ENCODE data around the gene CTNNA3. TPM values are rescaled to one million over a fixed set of nuclear protein-coding genes. Genes with fewer than 3 reads are reported as not detected.

Gene CTNNA3
- total RNA-seq, 4 donors from 2014 or later, result 0.04 to 0.19 (median 0.11) TPM

- TF ChIP-seq POLR2A (IDR thresholded peaks at IDR 0.05), result no peak
- no peak for TF ChIP-seq CTCF (IDR thresholded peaks at IDR 0.05)
- no peak for DNase-seq (ENCODE audit: low spot score in 2 of 2)
- intact Hi-C loops (cut with DNase I; ENCODE audit: low total_unique reads), result no loop called here
- no peak overlapping the region for H3K4me3 ChIP-seq (ENCODE audit: low read depth, poor library complexity, severe bottlenecking)
- 82 to 83% methylated on average over 4 of the region's 4 CpGs for WGBS, 2 donors
Observed at GRCh38 chr10:66862687-66863258, 833.2 kb downstream of the CTNNA3 start.

GRCh38 chr10:66860376-66860945 is 835.5 kb downstream of the CTNNA3 start:
- WGBS, 2 donors, result 45 to 50% methylated on average over 2 of the region's 2 CpGs
- no peak overlapping the region for H3K4me3 ChIP-seq (ENCODE audit: low read depth, poor library complexity, severe bottlenecking)
- intact Hi-C loops (cut with DNase I; ENCODE audit: low total_unique reads), result no loop called here
- no peak for DNase-seq (ENCODE audit: low spot score in 2 of 2)
- TF ChIP-seq CTCF (IDR thresholded peaks at IDR 0.05), result no peak
- TF ChIP-seq POLR2A (IDR thresholded peaks at IDR 0.05), result no peak

GRCh38 chr10:66852811-66853210 is 843.2 kb downstream of the CTNNA3 start:
- intact Hi-C loops (cut with DNase I; ENCODE audit: low total_unique reads), result no loop called here
- no peak overlapping the region for H3K4me3 ChIP-seq (ENCODE audit: low read depth, poor library complexity, severe bottlenecking)
- WGBS, 2 donors, result 74 to 79% methylated on average over 1 of the region's 1 CpG
- DNase-seq (ENCODE audit: low spot score in 2 of 2), result no peak
- TF ChIP-seq POLR2A (IDR thresholded peaks at IDR 0.05) (no peak), CTCF (IDR thresholded peaks at IDR 0.05) (no peak)

GRCh38 chr10:66848856-66849255 is 847.1 kb downstream of the CTNNA3 start:
- TF ChIP-seq POLR2A (IDR thresholded peaks at IDR 0.05) (no peak), CTCF (IDR thresholded peaks at IDR 0.05) (no peak)
- no peak for DNase-seq (ENCODE audit: low spot score in 2 of 2)
- no peak overlapping the region for H3K4me3 ChIP-seq (ENCODE audit: low read depth, poor library complexity, severe bottlenecking)
- intact Hi-C loops (cut with DNase I; ENCODE audit: low total_unique reads), result no loop called here
- 66 to 67% methylated on average over 3 of the region's 3 CpGs for WGBS, 2 donors

GRCh38 chr10:66844176-66844942 is 851.6 kb downstream of the CTNNA3 start:
- intact Hi-C loops (cut with DNase I; ENCODE audit: low total_unique reads), result no loop called here
- TF ChIP-seq CTCF (IDR thresholded peaks at IDR 0.05) (no peak), POLR2A (IDR thresholded peaks at IDR 0.05) (no peak)
- 77 to 85% methylated on average over 1 of the region's 1 CpG for WGBS, 2 donors
- DNase-seq (ENCODE audit: low spot score in 2 of 2), result no peak
- H3K4me3 ChIP-seq (ENCODE audit: low read depth, poor library complexity, severe bottlenecking), result no peak overlapping the region

All from lower leg skin (tissue), 4 donors.